HG03045 (cell line): ENCODE data around the gene LMO2.
"Not testable (repeated sequence)": the region's sequence is repeated elsewhere in the genome, so short reads cannot be mapped to it uniquely, and the experiment has no call there.

Experiments used
- ATAC-seq: cut with Tn5 transposase; IDR thresholded peaks from one replicate; pipeline ENCODE4 v1.9.1; 2021; ENCODE audit warnings: mild to moderate bottlenecking, moderate library complexity; ENCODE audit not compliant: unreplicated experiment

The LMO2 gene

GRCh38 chr11:33829430-33830141, 62.3 kb downstream of the LMO2 start:
- no peak for ATAC-seq

- no peak for ATAC-seq
Measured at GRCh38 chr11:33828604-33829429, 63.1 kb downstream of the LMO2 start.

GRCh38 chr11:33827206-33827605, 64.7 kb downstream of the LMO2 start:
- no peak for ATAC-seq

GRCh38 chr11:33825854-33826560, 65.9 kb downstream of the LMO2 start:
- no peak for ATAC-seq

GRCh38 chr11:33822981-33823380, 68.9 kb downstream of the LMO2 start:
- not testable (repeated sequence) for ATAC-seq

- ATAC-seq = no peak
Measured at GRCh38 chr11:33819278-33820035, 72.4 kb downstream of the LMO2 start.
